Neural cell (in vitro differentiated cells): Measurements from ENCODE around the gene TIPARP.

Experiments
- EP300 ChIP-seq: fragments of 450-650 bp; conservative IDR thresholded peaks from 2 replicates; pipeline ENCODE4 v1.6.1; 2014; ENCODE audit warnings: antibody characterized with exemption, mild to moderate bottlenecking, moderate library complexity; ENCODE audit not compliant: poor library complexity, severe bottlenecking
- POLR2AphosphoS5 ChIP-seq: IDR thresholded peaks from 2 replicates; pipeline ENCODE4 v1.6.1; 2012
- TF ChIP-seq, protein P1 (sequence below): fragments of 450-650 bp; IDR thresholded peaks from 2 replicates; pipeline ENCODE4 v1.5.1; 2014; ENCODE audit warnings: antibody characterized with exemption, mild to moderate bottlenecking, moderate library complexity; ENCODE audit not compliant: poor library complexity, severe bottlenecking

DNA sequence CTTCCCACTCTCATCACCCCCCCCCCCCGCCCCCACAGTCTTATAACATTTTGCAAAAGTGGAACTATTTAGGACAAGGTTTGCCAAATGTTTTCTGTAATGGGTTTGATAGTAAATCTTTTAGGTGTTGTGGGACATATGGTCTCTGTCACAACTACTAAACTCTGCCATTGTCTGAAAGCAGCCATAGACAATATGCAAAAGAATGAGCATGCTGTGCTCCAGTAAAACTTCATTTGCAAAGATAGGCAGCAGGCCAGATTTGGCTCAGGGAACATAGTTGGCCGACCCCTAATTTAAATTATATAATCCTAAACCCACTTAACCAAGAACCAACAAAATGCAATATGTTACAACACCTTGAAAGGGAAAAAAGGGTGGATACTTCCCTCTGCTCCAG, 46.4 kb downstream of the TIPARP start:
- TF ChIP-seq, protein P1, sequence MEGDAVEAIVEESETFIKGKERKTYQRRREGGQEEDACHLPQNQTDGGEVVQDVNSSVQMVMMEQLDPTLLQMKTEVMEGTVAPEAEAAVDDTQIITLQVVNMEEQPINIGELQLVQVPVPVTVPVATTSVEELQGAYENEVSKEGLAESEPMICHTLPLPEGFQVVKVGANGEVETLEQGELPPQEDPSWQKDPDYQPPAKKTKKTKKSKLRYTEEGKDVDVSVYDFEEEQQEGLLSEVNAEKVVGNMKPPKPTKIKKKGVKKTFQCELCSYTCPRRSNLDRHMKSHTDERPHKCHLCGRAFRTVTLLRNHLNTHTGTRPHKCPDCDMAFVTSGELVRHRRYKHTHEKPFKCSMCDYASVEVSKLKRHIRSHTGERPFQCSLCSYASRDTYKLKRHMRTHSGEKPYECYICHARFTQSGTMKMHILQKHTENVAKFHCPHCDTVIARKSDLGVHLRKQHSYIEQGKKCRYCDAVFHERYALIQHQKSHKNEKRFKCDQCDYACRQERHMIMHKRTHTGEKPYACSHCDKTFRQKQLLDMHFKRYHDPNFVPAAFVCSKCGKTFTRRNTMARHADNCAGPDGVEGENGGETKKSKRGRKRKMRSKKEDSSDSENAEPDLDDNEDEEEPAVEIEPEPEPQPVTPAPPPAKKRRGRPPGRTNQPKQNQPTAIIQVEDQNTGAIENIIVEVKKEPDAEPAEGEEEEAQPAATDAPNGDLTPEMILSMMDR: no peak
- no peak for TF ChIP-seq POLR2AphosphoS5
- TF ChIP-seq EP300: no peak
